SIG-M5 treated with dmso at 0.1 percent for 504 hours (cell line): ENCODE results near the gene KDM4B.
A peak's percentile ranks its signal among the peaks of the same experiment; 100 is the strongest.

ENCODE experiments used
- DNase-seq: peaks from one replicate; lab custom pipeline; 2025; ENCODE audit not compliant: unreplicated experiment; lab: John Stamatoyannopoulos, UW

KDM4B gene

GRCh38 chr19:4984106-4984380 lies 15.1 kb downstream of the KDM4B start:
- DNase-seq = no peak

- DNase-seq = no peak
These were observed 15.6 kb downstream of the KDM4B start for GRCh38 chr19:4984438-4984990.

- no peak for DNase-seq
These were observed 16.7 kb downstream of the KDM4B start for GRCh38 chr19:4985551-4985991.

GRCh38 chr19:4986056-4986455 lies 17.1 kb downstream of the KDM4B start:
- DNase-seq = no peak

GRCh38 chr19:4986471-4986891 lies 17.6 kb downstream of the KDM4B start:
- DNase-seq = no peak

- DNase-seq = no peak
These were observed 18.3 kb downstream of the KDM4B start for GRCh38 chr19:4987256-4987655.

GRCh38 chr19:4987692-4988370 lies 18.9 kb downstream of the KDM4B start:
- no peak for DNase-seq

- no peak for DNase-seq
These were observed 19.9 kb downstream of the KDM4B start for GRCh38 chr19:4988770-4989251.

- no peak for DNase-seq
These were observed 21.4 kb downstream of the KDM4B start for GRCh38 chr19:4990306-4990705.

DNA sequence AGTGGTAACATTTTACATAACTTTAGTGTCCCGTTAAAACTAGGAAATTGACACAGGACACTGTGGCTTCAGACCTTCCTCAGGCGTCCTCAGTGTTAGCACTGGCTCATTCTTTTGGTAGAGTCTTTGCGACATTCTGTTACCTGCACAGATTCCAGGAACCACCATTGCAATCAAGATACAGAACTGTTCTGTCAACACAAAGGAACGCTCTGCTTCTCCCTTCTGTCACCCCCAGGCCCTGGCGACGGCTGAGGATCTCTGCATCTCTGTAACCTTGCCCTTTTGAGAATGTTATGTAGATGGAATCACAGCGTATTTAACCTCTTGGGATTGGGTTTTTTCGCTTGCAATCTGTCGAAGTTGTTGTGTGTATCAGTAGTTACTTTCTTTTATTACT lies 22.6 kb downstream of the KDM4B start:
- DNase-seq = no peak

- DNase-seq = no peak
These were observed 23.2 kb downstream of the KDM4B start for GRCh38 chr19:4991996-4992698.

DNA sequence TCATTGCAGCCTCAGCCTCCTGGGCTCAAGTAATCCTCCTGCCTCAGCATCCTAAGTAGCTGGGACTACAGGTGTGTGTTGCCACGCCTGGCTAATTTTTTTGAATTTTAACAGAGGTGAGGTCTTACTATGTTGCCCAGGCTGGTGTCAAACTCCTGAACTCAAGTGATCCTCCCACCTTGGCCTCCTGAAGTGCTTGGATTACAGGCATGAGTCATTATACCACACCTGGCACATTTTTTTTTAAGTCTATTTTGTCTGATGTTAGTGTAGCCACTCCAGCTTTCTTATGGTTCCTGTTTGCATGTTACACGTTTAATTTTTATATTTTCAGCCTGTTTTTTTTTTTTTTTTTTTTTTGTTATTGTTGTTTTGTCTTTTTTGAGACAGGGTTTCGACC lies 24.8 kb downstream of the KDM4B start:
- DNase-seq = no peak

DNA sequence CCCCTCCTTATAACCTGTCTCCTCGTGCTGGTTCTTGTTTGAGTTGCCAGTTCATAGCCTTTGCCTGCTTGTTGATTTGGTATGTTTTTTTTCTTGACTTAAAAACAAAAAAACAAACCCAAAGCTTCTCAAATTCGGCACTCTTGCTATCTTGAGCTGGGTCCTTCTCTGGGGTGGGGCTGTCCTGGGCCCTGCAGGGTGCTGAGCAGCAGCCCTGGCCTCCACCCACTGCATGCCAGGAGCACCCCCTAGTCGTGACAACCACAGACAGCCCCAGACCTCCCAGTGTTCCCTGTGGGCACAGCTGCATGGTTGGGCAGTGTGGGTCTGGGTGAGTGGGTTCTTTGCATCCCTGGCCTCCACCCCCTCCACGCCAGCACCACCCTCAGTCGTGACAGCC lies 27.8 kb downstream of the KDM4B start:
- no peak for DNase-seq

DNA sequence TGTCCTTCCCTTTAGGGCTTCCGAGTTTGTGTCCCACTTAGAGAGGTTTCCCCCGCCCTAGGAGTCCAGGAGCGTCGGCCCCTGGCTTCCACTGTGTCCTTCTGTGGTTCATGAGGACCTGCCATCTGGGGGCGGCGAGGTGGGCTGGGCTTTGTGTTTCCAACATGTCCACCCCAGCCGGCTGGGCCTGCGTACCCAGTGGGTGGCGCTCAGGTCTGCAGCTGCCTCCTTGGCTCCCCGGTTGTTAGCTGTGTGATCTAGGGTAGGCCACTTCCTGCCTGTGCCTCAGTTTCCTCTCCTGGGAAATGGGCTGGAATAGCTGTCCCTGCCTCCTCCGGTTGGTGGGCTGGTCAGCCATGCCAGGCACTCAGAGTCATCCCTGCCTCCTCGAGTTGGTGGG lies 28.4 kb downstream of the KDM4B start:
- DNase-seq = no peak

GRCh38 chr19:5000120-5000611 lies 31.3 kb downstream of the KDM4B start:
- no peak for DNase-seq

DNA sequence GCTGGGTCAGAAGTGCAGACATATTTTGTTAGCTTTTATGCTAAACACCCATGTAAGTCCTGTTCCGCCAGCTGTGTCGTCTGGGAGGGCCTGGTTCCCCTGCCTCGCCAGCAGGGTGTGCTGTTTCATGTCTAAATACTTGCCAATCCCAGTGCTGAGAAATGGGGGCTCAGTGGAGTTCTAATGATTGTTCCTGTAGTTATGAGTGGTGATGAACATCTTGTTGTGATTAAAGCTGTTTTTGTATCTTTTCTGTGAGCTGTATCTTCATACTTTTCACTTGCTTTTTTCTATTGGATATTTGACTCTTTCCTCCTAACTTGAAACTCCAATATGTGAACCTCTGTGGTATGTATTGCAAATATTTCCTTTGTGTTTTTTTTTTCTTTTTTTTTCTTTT lies 32.7 kb downstream of the KDM4B start:
- DNase-seq = peak; percentile 44

- DNase-seq = no peak
These were observed 33.2 kb downstream of the KDM4B start for GRCh38 chr19:5002143-5002542.

GRCh38 chr19:5003781-5004180 lies 34.9 kb downstream of the KDM4B start:
- no peak for DNase-seq

DNA sequence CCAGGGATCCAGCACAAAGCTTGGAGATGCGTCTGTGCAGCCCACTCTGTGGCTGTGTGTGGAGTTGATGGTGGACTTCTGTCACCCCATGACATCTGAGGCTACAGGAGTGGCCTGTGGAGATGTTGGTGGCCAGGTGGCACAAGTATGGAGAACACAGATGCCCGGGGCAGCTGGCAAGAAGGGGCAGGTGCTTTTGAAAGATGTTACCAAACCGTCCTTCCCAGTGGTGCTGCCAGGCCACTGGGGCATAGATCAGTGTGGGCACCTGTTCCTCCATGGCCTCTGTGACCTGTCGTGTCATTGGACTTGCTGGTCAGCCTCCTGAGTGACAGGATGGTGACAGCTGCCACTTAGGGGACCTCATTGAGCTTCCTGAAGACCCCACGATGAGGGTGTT lies 36.2 kb downstream of the KDM4B start:
- no peak for DNase-seq

- DNase-seq = no peak
These were observed 37.3 kb downstream of the KDM4B start for GRCh38 chr19:5006201-5006600.

- DNase-seq = no peak
These were observed 37.9 kb downstream of the KDM4B start for GRCh38 chr19:5006821-5007220.

DNA sequence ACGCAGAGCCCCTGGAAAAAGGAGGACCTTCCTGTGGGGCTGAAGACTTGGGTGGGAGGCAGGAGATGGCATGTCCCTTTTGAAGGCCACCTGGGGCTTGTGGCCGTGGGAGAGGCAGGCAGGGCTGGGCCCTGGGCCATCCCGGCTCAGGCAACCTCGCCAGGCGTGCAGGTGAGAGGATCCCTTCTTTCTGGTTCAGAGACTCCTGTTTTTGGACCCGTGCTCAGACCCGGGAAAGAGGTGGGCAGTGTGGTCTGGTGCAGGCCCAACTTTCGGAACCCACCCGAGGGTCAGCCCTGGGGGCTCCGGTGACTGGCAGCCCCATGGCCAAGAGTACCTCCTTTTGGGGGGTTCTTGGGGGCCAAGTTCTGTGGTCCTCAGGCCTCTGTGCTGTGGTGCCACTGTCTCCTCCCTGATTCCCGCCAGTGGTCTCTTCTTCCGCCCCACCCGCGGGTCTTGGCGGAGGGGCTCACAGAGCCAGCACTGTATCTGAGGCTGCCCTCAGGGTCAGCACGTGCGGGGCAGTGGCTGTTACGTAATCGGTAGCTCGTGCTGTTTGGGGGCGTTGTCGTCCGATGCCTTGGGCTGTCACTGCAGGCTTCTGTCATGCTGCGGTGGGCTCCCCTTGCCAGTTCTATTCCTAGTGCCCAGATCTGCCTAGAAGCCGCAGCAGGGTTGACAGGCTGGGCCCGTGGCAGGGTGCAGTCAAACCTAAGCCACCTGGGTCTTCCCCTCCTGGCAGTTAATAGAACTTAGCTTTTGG lies 42.7 kb downstream of the KDM4B start:
- no peak for DNase-seq
